DMS 273 (cell line): ENCODE results near the gene SPATA12.
A peak's percentile ranks its signal among the peaks of the same experiment; 100 is the strongest.

ENCODE experiments used
- DNase-seq: peaks from one replicate; lab custom pipeline; 2025; ENCODE audit not compliant: unreplicated experiment; lab: John Stamatoyannopoulos, UW

Gene SPATA12

GRCh38 chr3:57110798-57111197 is 50.3 kb downstream of the SPATA12 start:
- DNase-seq = no peak

DNA sequence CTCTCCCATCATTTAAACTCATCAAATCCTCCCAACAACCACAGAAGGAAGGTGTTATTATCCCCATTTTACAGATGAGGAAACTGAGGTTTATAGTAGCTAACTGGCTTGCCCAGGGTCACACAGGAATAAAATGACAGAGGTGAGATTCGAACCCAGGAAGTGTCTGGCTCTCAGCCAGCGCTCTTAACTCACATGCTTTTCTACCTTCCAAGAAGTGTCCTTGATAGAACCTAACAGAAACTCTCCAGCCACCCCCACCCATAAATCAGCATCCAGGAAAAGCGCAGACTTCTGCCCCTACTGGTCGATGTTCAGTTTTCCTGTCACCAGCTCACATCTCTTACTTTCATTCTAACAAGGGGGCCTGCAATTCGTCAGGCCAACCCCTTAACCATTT is 51.7 kb downstream of the SPATA12 start:
- peak; percentile 11 for DNase-seq

DNA sequence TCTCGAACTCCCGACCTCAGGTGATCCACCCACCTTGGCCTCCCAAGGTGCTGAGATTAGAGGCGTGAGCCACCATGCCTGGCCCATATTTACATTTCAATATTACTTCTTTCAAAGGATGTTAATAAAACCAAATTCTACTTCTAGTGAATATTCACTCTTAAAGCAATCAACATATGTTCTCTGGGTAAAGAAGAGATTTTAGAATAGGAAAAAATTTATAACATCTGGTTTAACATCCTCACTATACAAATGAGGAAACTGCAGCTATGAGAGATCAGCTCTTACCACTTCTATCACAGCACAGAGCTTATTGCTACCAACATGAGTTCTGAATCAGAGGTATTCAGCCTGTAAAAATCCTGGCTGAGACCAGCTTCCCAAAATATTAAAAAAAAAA is 56.0 kb downstream of the SPATA12 start:
- DNase-seq = no peak

DNA sequence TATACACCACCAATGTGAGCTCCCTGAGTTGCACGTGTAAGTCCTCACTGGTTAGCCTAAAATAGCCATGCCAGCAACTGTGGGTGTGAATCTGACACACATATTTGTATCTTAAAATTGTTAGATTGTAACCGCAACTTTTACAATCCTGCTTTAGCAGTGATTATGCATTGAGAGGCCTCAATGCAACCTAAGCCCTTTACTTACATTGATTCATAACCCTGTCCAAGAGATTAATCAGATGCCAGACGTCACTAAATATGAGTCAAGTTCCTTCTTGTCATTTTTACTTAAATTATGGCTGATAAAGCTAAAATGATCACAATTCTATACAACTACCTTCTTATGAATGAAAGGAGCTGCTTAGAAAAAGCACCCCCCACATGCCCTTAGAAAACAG is 57.8 kb downstream of the SPATA12 start:
- DNase-seq = no peak

DNA sequence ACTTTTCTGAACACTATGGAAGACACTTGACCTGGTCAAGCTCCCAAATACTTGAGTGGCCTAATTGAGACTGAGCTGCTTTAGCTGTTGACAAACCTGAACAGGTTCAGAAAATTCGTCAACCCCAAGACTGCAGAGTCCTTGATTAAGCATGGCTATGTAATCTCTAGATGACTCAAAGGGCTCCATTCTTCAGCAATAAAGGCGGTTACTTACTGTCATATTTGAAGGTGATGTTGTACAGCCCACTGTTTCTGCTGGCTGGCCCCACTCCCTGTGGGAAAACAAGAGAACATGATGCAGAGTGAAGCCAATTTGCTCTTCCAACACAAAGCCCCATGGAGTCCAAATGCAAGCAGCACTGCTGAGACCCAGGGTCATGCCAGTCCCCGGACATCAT is 59.6 kb downstream of the SPATA12 start:
- DNase-seq = no peak

DNA sequence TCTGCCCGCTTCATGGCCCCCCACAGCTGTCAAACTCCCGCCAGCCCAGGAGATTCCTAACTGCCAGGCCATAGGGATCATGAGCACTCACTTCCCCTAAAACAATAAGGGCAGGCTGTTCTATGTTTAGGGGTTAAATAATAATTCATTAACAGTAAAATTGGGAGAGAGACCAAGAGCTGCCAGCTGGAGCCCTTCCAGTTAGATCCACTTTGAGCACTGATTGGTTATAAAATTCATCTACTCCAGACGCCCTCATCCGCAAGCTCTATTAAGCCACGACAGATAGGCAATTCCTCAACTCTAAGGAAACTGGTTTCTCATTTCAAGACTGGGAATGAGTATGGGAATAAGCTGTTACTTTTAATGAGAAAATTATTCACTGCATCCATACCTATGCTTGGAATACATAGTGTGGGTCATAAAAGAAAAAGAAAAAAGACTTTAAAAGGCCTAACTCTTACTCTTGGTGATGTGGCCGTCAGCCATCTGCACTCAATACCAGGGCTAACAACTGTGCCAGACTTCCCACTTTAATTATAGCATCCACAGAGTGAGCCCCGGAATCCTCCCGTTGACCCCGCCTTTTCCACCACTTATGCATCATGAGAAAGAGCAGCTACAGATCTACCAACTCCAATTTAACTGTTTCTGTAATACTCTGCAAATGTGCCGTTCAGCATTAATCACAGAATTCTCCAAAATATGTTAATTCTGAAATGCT is 60.1 kb downstream of the SPATA12 start:
- DNase-seq = no peak
